ENCODE measurements around the gene PIAS1. TPM values are rescaled to one million over a fixed set of nuclear protein-coding genes. Genes with fewer than 3 reads are reported as not detected.

The PIAS1 gene
- total RNA-seq, 1 experiment from 2014 or later = 29.7 TPM

- TF ChIP-seq, protein P1, sequence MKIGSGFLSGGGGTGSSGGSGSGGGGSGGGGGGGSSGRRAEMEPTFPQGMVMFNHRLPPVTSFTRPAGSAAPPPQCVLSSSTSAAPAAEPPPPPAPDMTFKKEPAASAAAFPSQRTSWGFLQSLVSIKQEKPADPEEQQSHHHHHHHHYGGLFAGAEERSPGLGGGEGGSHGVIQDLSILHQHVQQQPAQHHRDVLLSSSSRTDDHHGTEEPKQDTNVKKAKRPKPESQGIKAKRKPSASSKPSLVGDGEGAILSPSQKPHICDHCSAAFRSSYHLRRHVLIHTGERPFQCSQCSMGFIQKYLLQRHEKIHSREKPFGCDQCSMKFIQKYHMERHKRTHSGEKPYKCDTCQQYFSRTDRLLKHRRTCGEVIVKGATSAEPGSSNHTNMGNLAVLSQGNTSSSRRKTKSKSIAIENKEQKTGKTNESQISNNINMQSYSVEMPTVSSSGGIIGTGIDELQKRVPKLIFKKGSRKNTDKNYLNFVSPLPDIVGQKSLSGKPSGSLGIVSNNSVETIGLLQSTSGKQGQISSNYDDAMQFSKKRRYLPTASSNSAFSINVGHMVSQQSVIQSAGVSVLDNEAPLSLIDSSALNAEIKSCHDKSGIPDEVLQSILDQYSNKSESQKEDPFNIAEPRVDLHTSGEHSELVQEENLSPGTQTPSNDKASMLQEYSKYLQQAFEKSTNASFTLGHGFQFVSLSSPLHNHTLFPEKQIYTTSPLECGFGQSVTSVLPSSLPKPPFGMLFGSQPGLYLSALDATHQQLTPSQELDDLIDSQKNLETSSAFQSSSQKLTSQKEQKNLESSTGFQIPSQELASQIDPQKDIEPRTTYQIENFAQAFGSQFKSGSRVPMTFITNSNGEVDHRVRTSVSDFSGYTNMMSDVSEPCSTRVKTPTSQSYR (CRISPR knock-in tag; IDR thresholded peaks at IDR 0.05) = no peak
- TF ChIP-seq ETV6 (CRISPR knock-in tag; IDR thresholded peaks at IDR 0.05) (no peak), EMX1 (CRISPR knock-in tag; IDR thresholded peaks at IDR 0.05) (no peak), FOXK1 (CRISPR knock-in tag; IDR thresholded peaks at IDR 0.05) (no peak), MXD4 (CRISPR knock-in tag; IDR thresholded peaks at IDR 0.05; ENCODE audit: borderline replicate concordance) (no peak)
- TF ChIP-seq, protein P2, sequence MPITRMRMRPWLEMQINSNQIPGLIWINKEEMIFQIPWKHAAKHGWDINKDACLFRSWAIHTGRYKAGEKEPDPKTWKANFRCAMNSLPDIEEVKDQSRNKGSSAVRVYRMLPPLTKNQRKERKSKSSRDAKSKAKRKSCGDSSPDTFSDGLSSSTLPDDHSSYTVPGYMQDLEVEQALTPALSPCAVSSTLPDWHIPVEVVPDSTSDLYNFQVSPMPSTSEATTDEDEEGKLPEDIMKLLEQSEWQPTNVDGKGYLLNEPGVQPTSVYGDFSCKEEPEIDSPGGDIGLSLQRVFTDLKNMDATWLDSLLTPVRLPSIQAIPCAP (CRISPR knock-in tag; IDR thresholded peaks at IDR 0.05) = no peak
- TF ChIP-seq, protein P3, sequence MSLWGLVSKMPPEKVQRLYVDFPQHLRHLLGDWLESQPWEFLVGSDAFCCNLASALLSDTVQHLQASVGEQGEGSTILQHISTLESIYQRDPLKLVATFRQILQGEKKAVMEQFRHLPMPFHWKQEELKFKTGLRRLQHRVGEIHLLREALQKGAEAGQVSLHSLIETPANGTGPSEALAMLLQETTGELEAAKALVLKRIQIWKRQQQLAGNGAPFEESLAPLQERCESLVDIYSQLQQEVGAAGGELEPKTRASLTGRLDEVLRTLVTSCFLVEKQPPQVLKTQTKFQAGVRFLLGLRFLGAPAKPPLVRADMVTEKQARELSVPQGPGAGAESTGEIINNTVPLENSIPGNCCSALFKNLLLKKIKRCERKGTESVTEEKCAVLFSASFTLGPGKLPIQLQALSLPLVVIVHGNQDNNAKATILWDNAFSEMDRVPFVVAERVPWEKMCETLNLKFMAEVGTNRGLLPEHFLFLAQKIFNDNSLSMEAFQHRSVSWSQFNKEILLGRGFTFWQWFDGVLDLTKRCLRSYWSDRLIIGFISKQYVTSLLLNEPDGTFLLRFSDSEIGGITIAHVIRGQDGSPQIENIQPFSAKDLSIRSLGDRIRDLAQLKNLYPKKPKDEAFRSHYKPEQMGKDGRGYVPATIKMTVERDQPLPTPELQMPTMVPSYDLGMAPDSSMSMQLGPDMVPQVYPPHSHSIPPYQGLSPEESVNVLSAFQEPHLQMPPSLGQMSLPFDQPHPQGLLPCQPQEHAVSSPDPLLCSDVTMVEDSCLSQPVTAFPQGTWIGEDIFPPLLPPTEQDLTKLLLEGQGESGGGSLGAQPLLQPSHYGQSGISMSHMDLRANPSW (CRISPR knock-in tag; conservative IDR thresholded peaks at IDR 0.05; ENCODE audit: low read depth) = no peak
These were observed 42.0 kb downstream of the PIAS1 start (continued) for GRCh38 chr15:68096099-68096498.

DNA sequence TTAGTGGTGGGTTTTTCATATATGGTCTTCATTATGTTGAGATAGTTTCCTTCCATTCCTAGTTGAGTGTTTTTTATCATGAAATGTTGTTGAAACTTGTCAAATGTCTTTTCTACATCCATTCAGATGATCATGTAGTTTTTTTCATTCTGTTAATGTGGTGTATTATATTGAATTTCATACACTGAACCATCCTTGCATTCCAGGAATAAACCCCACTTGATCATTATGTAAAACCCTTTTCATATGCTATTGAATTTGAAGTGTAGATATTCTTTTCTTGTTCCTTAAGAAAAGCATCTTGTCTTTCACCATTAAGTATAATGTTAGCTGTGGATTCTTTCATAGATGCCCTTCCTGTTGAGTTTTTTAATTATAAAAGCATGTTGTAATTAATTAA lies 42.9 kb downstream of the PIAS1 start:
- H3K27me3 Mint-ChIP-seq (ENCODE audit: low read depth) = no peaks in the 10 kb centered on the region

More for the DNA sequence above, 42.9 kb downstream of the PIAS1 start:
- no peak for TF ChIP-seq NFE2L1 (CRISPR knock-in tag; IDR thresholded peaks at IDR 0.05)
- TF ChIP-seq ZNF219 (CRISPR knock-in tag; IDR thresholded peaks at IDR 0.05; ENCODE audit: borderline replicate concordance) = no peak
- no peak for TF ChIP-seq ZNF263 (CRISPR knock-in tag; IDR thresholded peaks at IDR 0.05; ENCODE audit: low read depth)
- no peak for TF ChIP-seq NR1H2 (CRISPR knock-in tag; IDR thresholded peaks at IDR 0.05)
- TF ChIP-seq TEAD1 (CRISPR knock-in tag; IDR thresholded peaks at IDR 0.05) = no peak
- TF ChIP-seq, protein P4, sequence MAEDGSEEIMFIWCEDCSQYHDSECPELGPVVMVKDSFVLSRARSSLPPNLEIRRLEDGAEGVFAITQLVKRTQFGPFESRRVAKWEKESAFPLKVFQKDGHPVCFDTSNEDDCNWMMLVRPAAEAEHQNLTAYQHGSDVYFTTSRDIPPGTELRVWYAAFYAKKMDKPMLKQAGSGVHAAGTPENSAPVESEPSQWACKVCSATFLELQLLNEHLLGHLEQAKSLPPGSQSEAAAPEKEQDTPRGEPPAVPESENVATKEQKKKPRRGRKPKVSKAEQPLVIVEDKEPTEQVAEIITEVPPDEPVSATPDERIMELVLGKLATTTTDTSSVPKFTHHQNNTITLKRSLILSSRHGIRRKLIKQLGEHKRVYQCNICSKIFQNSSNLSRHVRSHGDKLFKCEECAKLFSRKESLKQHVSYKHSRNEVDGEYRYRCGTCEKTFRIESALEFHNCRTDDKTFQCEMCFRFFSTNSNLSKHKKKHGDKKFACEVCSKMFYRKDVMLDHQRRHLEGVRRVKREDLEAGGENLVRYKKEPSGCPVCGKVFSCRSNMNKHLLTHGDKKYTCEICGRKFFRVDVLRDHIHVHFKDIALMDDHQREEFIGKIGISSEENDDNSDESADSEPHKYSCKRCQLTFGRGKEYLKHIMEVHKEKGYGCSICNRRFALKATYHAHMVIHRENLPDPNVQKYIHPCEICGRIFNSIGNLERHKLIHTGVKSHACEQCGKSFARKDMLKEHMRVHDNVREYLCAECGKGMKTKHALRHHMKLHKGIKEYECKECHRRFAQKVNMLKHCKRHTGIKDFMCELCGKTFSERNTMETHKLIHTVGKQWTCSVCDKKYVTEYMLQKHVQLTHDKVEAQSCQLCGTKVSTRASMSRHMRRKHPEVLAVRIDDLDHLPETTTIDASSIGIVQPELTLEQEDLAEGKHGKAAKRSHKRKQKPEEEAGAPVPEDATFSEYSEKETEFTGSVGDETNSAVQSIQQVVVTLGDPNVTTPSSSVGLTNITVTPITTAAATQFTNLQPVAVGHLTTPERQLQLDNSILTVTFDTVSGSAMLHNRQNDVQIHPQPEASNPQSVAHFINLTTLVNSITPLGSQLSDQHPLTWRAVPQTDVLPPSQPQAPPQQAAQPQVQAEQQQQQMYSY (CRISPR knock-in tag; IDR thresholded peaks at IDR 0.05) = no peak
- TF ChIP-seq, protein P5, sequence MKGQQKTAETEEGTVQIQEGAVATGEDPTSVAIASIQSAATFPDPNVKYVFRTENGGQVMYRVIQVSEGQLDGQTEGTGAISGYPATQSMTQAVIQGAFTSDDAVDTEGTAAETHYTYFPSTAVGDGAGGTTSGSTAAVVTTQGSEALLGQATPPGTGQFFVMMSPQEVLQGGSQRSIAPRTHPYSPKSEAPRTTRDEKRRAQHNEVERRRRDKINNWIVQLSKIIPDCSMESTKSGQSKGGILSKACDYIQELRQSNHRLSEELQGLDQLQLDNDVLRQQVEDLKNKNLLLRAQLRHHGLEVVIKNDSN (CRISPR knock-in tag; IDR thresholded peaks at IDR 0.05) = no peak
- TF ChIP-seq FOXJ3 (CRISPR knock-in tag; IDR thresholded peaks at IDR 0.05; ENCODE audit: borderline replicate concordance) = no peak
- TF ChIP-seq RORB (CRISPR knock-in tag; IDR thresholded peaks at IDR 0.05) = no peak
- TF ChIP-seq MYBL2 (CRISPR knock-in tag; IDR thresholded peaks at IDR 0.05) = no peak
- no peak for TF ChIP-seq NFATC4 (CRISPR knock-in tag; IDR thresholded peaks at IDR 0.05)
- TF ChIP-seq ZNF317 (CRISPR knock-in tag; IDR thresholded peaks at IDR 0.05; ENCODE audit: borderline replicate concordance, low read depth) = no peak
- no peak for TF ChIP-seq ZNF512 (CRISPR knock-in tag; IDR thresholded peaks at IDR 0.05; ENCODE audit: borderline replicate concordance)
- TF ChIP-seq CDX4 (CRISPR knock-in tag; IDR thresholded peaks at IDR 0.05; ENCODE audit: borderline replicate concordance) = no peak
- TF ChIP-seq TCF7 (CRISPR knock-in tag; IDR thresholded peaks at IDR 0.05; ENCODE audit: low read depth) = no peak
- ATAC-seq (no peak), DNase-seq (ENCODE audit: low spot score) (no peak)
- CTCF ChIA-PET = no interaction called here
- Mint-ChIP-seq H3K36me3 (peaks cover 32% of the 10 kb centered on the region), H3K4me1 (peaks cover 6% of the 10 kb centered on the region; the same call in 1 of the 2 replicates), H3K9me3 (peaks cover 16% of the 10 kb centered on the region), H3K27ac (no peak overlapping the region), H3K4me3 (no peak overlapping the region)
- POLR2A ChIA-PET = no interaction called here

Data from WTC11 (cell line).